ENCODE data around the gene ADCY9.

- TF ChIP-seq, protein P1, sequence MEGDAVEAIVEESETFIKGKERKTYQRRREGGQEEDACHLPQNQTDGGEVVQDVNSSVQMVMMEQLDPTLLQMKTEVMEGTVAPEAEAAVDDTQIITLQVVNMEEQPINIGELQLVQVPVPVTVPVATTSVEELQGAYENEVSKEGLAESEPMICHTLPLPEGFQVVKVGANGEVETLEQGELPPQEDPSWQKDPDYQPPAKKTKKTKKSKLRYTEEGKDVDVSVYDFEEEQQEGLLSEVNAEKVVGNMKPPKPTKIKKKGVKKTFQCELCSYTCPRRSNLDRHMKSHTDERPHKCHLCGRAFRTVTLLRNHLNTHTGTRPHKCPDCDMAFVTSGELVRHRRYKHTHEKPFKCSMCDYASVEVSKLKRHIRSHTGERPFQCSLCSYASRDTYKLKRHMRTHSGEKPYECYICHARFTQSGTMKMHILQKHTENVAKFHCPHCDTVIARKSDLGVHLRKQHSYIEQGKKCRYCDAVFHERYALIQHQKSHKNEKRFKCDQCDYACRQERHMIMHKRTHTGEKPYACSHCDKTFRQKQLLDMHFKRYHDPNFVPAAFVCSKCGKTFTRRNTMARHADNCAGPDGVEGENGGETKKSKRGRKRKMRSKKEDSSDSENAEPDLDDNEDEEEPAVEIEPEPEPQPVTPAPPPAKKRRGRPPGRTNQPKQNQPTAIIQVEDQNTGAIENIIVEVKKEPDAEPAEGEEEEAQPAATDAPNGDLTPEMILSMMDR (conservative IDR thresholded peaks at IDR 0.05; ENCODE audit: low read depth, low read length) = no peak
- no peak for TF ChIP-seq EZH2 (IDR thresholded peaks at IDR 0.05; ENCODE audit: borderline replicate concordance, low read depth, low read length, poor library complexity, severe bottlenecking)
Observed at GRCh38 chr16:4011940-4012629, 104.2 kb downstream of the ADCY9 start.

Measured in A673 (cell line).